GM21723 (cell line): ENCODE results near the gene OR10G4.
"Not testable (repeated sequence)": the region's sequence is repeated elsewhere in the genome, so short reads cannot be mapped to it uniquely, and the experiment has no call there.

ENCODE experiments used
- ATAC-seq: cut with Tn5 transposase; IDR thresholded peaks from one replicate; pipeline ENCODE4 v1.9.1; 2021; ENCODE audit warnings: mild to moderate bottlenecking, moderate library complexity; ENCODE audit not compliant: unreplicated experiment

Gene OR10G4

GRCh38 chr11:124012697-124013096, at the start of gene OR10G4:
Gene OR10G4, plus strand, starts transcription at chr11:124012997. Its CDS starts 2,578 bp downstream, at chr11:124015575.
- ATAC-seq: no peak

- ATAC-seq: no peak
These were observed 39.0 kb upstream of the OR10G4 start for GRCh38 chr11:123973816-123974215.

GRCh38 chr11:123976770-123977560, 35.8 kb upstream of the OR10G4 start:
- no peak for ATAC-seq

- ATAC-seq: no peak
These were observed 35.0 kb upstream of the OR10G4 start, which contains the start of gene OR10S1 for GRCh38 chr11:123977731-123978347. Gene OR10S1, minus strand, starts transcription at chr11:123977781. Its CDS starts 117 bp downstream, at chr11:123977664.

- ATAC-seq: no peak
These were observed 33.5 kb upstream of the OR10G4 start for GRCh38 chr11:123979311-123979710.

- no peak for ATAC-seq
These were observed 17.7 kb upstream of the OR10G4 start, which contains the start of gene OR10G6 for GRCh38 chr11:123995119-123995518. Gene OR10G6, minus strand, starts transcription at chr11:123995161. Its CDS starts 0 bp downstream, at chr11:123995161.

- not testable (repeated sequence) for ATAC-seq
These were observed 3.0 kb downstream of the OR10G4 start for GRCh38 chr11:124015837-124016236.

GRCh38 chr11:124026498-124026897, 13.7 kb downstream of the OR10G4 start, which contains the start of gene OR10G8:
Gene OR10G8, plus strand, starts transcription at chr11:124026798. Its CDS starts 2,825 bp downstream, at chr11:124029623.
- ATAC-seq: no peak

GRCh38 chr11:124036666-124037065, 23.9 kb downstream of the OR10G4 start:
- ATAC-seq: no peak

- no peak for ATAC-seq
These were observed 26.8 kb downstream of the OR10G4 start for GRCh38 chr11:124039557-124039956.

GRCh38 chr11:124041254-124041653, 28.5 kb downstream of the OR10G4 start, which contains the start of gene OR10G7:
Gene OR10G7, minus strand, starts transcription at chr11:124041325. Its CDS starts 2,324 bp downstream, at chr11:124039001.
- ATAC-seq: no peak

GRCh38 chr11:124043420-124043819, 30.6 kb downstream of the OR10G4 start:
- ATAC-seq: no peak

- ATAC-seq: no peak
These were observed 38.0 kb downstream of the OR10G4 start for GRCh38 chr11:124050748-124051147.

- no peak for ATAC-seq
These were observed 40.2 kb downstream of the OR10G4 start for GRCh38 chr11:124052966-124053365.
